Left ventricle myocardium inferior (tissue), 1 donor: Measurements from ENCODE around the gene CDAN1. TPM values are rescaled to one million over a fixed set of nuclear protein-coding genes. Genes with fewer than 3 reads are reported as not detected.

Experiments
- DNase-seq: peaks from one replicate; pipeline ENCODE4 v3.0.0-alpha.2; 2020
- H3K27ac ChIP-seq: fragments of 200-600 bp; replicated peaks from 2 replicates; pipeline ENCODE4 v1.8.0; 2021
- H3K27me3 ChIP-seq: fragments of 200-600 bp; 2 replicates; pipeline ENCODE4 v1.8.0; 2021; ENCODE audit warnings: low read depth
- H3K36me3 ChIP-seq: fragments of 200-600 bp; 2 replicates; pipeline ENCODE4 v1.8.0; 2021
- H3K4me1 ChIP-seq: fragments of 200-600 bp; 2 replicates; pipeline ENCODE4 v1.8.0; 2021
- H3K4me3 ChIP-seq: fragments of 200-600 bp; 2 replicates; pipeline ENCODE4 v1.8.0; 2021; ENCODE audit warnings: mild to moderate bottlenecking, moderate library complexity
- H3K9me3 ChIP-seq: fragments of 200-600 bp; replicated peaks from 2 replicates; pipeline ENCODE4 v1.8.0; 2021
- intact Hi-C: fragments of 100-400 bp; cut with micrococcal nuclease; formaldehyde crosslinking; loops from one replicate; pipeline ENCODE4 v1.11.0; 2022
- total RNA-seq: library from RNA; stranded (reverse); fragmentation: NEBNext Ultra II Directional; extraction: Animal tissue kit (Norgen Biotek cat#: 25700); gene quantifications from one replicate; pipeline ENCODE4 v1.2.1, GENCODE V29; 2021
- TF ChIP-seq, protein P1 (sequence below): fragments of 200-600 bp; IDR thresholded peaks from 2 replicates; pipeline ENCODE4 v1.8.0; 2021; ENCODE audit warnings: antibody characterized with exemption, mild to moderate bottlenecking, borderline replicate concordance
- donor health status: DM: no; HTN: yes; CAD: no; lungs with severe emphysema.

The CDAN1 gene
- total RNA-seq, 1 donor from 2014 or later, result 6.2 TPM

DNA sequence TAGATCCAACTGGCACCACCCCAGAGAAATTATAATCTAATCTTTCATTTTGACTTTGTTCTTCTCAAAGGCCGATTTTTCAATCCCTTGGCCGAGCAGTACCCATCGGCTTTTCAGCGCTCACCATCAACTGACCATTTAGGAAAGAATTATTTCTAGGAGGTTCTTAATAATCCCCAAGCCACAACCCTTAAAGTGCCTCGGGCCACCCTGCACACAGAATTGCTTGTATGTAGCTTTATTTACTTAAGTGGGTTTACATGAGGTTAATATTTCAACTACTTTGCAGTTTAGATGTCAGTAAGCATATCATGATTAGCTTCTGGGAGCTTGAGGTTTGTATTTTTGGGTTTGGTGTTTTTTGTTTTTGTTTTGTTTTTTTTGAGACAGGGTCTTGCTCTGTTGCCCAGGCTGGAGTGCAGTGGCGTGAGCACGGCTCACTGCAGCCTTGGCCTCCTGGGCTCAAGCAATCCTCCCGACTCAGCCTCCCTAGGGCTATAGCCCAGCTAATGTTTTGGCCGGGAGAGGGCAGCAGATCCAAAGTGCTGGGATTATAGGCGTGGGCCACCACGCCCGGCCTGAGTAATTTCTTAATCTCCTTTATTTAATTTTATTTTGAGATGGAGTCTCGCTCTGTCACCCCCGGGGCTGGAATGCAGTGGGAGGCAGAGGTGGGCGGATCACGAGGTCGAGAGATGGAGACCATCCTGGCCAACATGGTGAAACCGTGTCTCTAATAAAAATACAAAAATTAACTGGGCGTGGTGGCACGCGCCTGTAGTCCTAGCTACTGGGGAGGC lies 801 bp upstream of the CDAN1 start:
- DNase-seq, result no peak
- Histone ChIP-seq H3K27ac (peak overlapping the region; percentile 90), H3K4me1 (peaks cover 39% of the 10 kb centered on the region), H3K36me3 (peaks cover 27% of the 10 kb centered on the region), H3K9me3 (no peaks in the 10 kb centered on the region), H3K4me3 (peak overlapping the region; percentile 97), H3K27me3 (no peaks in the 10 kb centered on the region)
- intact Hi-C loops, result no loop called here
- TF ChIP-seq, protein P1, sequence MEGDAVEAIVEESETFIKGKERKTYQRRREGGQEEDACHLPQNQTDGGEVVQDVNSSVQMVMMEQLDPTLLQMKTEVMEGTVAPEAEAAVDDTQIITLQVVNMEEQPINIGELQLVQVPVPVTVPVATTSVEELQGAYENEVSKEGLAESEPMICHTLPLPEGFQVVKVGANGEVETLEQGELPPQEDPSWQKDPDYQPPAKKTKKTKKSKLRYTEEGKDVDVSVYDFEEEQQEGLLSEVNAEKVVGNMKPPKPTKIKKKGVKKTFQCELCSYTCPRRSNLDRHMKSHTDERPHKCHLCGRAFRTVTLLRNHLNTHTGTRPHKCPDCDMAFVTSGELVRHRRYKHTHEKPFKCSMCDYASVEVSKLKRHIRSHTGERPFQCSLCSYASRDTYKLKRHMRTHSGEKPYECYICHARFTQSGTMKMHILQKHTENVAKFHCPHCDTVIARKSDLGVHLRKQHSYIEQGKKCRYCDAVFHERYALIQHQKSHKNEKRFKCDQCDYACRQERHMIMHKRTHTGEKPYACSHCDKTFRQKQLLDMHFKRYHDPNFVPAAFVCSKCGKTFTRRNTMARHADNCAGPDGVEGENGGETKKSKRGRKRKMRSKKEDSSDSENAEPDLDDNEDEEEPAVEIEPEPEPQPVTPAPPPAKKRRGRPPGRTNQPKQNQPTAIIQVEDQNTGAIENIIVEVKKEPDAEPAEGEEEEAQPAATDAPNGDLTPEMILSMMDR, result no peak

DNA sequence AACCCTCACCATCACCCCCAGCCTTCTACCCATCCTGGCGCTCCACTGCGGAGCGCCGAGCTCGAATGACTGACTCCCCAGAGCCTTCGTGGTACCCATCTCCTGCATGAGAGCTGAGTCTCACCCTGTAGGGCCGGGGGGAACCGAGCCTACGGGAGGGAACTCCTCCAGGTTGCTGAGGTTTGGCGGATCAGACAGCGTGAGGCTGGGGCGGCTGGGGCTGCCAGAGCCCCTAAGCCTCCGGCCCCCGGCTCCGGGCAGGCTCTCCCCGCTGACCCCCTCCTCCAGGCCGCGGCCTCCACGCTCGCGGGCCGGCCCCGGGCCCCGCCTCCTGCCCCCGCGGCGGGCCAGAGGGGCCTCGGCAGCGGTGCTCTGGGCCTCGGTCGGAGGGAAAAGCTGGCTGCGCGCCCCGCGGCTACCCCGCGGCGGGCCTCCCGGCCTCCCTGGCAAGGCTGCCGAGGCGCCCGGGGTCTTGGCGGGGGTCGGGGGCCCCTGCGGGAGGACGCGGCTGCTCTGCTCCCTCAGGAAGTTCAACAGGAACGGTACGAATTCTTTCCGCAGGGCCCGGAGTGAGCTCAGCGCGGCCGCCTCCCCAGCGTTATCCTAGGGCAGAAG lies 643 bp downstream of the CDAN1 start:
- H3K9me3 ChIP-seq, result no peaks in the 10 kb centered on the region
- peaks cover 29% of the 10 kb centered on the region for H3K4me1 ChIP-seq
- intact Hi-C loops, result no loop called here
- peak overlapping the region; percentile 90 for H3K27ac ChIP-seq
- peak overlapping the region; percentile 97 for H3K4me3 ChIP-seq
- TF ChIP-seq, protein P1, result no peak
- H3K36me3 ChIP-seq, result peaks cover 41% of the 10 kb centered on the region
- no peaks in the 10 kb centered on the region for H3K27me3 ChIP-seq
- no peak for DNase-seq

DNA sequence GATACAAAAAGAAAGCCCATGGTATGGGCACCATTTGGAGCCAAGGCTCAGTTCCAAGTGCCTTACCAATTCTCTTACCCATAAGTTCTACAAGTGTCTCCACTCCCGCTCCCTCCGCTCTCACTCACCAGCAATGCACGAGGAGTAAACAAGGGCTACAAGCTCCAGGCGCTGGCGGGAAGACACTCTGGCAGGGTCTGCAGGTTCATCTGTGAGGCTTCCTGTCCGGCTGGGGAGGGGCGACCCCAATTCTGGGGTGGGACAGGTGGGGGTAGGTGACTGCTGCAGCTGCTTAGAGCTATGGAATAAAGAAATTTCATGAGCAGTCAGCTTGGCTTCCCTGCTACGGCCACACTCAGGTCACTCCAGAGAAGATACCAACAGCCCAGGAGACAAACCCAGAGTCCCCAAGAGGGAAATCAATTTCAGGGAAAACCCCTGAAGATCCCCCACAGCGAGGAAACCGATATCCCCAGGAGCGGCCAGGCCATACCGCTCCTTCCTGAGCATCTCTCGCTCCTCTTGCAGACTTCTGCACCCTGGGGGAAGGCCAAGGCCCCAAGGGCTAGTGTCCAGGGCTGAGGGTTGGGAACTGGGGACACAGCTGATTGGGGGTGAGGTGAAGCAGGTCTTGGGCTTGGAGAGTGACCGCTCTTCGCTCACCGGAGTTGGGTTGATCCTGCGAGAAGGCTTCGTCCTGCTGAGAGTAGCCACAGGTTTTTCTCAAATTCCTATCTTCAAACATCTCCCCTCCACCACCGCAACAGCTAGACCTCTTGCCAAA lies 1.4 kb downstream of the CDAN1 start:
- intact Hi-C loops, result no loop called here
- Histone ChIP-seq H3K4me1 (peaks cover 29% of the 10 kb centered on the region), H3K27ac (peak overlapping the region; percentile 90), H3K27me3 (no peaks in the 10 kb centered on the region), H3K36me3 (peaks cover 49% of the 10 kb centered on the region), H3K4me3 (peak overlapping the region; percentile 97), H3K9me3 (no peaks in the 10 kb centered on the region)
- DNase-seq, result no peak
- TF ChIP-seq, protein P1, result no peak

DNA sequence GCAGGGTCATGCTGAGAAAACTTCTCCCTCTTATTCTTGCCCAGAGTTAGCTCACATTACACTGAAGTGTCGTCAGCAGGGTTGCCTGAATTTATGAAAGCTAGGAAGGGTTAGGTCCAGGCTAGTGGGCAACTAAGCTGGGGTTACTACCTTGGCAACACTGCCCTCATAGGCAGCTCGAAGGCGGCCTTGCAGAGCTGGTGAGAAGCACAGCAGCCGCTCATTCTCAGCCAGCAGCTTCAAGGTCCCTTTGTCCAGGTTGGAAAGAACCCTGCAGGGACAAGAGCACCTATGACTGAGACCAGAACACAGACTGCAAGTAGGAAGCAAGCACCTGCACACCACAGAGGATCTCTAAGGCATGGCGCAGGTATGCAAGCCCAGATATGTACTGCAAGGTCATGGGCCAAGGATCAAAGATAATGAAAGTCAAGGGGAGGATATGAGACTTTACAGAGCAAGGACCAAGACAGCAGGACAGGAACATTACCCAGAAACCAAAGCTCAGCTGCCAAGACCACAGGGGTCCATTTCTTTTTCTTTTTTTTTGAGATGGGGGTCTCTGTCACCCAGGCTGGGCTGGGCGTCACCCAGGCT lies 2.8 kb downstream of the CDAN1 start:
- intact Hi-C loops, result no loop called here
- TF ChIP-seq, protein P1, result no peak
- no peak for DNase-seq
- Histone ChIP-seq H3K9me3 (no peaks in the 10 kb centered on the region), H3K4me1 (peaks cover 29% of the 10 kb centered on the region), H3K27me3 (no peaks in the 10 kb centered on the region), H3K4me3 (no peak overlapping the region), H3K36me3 (peaks cover 63% of the 10 kb centered on the region), H3K27ac (no peak overlapping the region)

DNA sequence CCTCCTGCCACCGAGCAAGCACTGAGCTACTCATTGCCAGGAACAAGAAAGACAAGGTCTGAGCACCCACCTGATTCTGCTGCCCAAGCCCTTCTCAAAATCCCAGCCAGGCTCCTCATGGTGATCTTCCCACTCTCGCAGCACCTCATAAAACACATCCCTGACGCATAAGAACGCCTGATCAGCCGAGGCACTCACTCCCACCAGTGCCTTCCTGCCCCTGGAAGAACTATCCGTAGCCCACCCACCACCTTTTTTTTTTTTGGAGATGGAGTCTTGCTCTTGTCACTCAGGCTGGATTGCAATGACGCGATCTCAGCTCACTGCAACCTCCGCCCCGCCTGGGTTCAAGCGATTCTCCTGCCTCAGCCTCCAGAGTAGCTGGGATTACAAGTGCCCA lies 3.9 kb downstream of the CDAN1 start:
- intact Hi-C loops, result no loop called here
- H3K27ac ChIP-seq, result no peak overlapping the region

More for the DNA sequence above, 3.9 kb downstream of the CDAN1 start:
- H3K4me3 ChIP-seq, result no peak overlapping the region
- TF ChIP-seq, protein P1, result no peak
- peaks cover 74% of the 10 kb centered on the region for H3K36me3 ChIP-seq
- H3K9me3 ChIP-seq, result no peaks in the 10 kb centered on the region
- peaks cover 29% of the 10 kb centered on the region for H3K4me1 ChIP-seq
- H3K27me3 ChIP-seq, result no peaks in the 10 kb centered on the region
- no peak for DNase-seq
